Fibroblast of lung (primary cell): Measurements from ENCODE around the gene PTPDC1.

Experiments
- CTCF ChIP-seq, 2 donors: IDR thresholded peaks in 1 of 2; conservative IDR thresholded peaks in 1 of 2; 1 replicate in 1 of 2; 2 replicates in 1 of 2; pipeline ENCODE4 v1.5.1; 2011 to 2012; ENCODE audit warnings: low read length in 2 of 2, control low read depth in 1 of 2, inconsistent platforms in 1 of 2, low read depth in 1 of 2, mild to moderate bottlenecking in 1 of 2
- EZH2 ChIP-seq: IDR thresholded peaks from 2 replicates; pipeline ENCODE4 v1.5.1; 2012; ENCODE audit warnings: low read length, control low read depth, mild to moderate bottlenecking; ENCODE audit errors: missing control alignments

GRCh38 chr9:94082956-94083355 is 1.3 kb upstream of the PTPDC1 start:
- no peak for TF ChIP-seq EZH2
- TF ChIP-seq CTCF (conservative IDR thresholded peaks at IDR 0.05 in 1 of 2, IDR thresholded peaks at IDR 0.05 in 1 of 2; ENCODE audit: low read depth in 1 of 2, low read length in 2 of 2), result no peak
